ENCODE measurements around the gene CRHR2. TPM values are rescaled to one million over a fixed set of nuclear protein-coding genes. Genes with fewer than 3 reads are reported as not detected.

CRHR2 gene
- polyA plus RNA-seq, 1 donor from 2014 or later, result 0.15 TPM

DNA sequence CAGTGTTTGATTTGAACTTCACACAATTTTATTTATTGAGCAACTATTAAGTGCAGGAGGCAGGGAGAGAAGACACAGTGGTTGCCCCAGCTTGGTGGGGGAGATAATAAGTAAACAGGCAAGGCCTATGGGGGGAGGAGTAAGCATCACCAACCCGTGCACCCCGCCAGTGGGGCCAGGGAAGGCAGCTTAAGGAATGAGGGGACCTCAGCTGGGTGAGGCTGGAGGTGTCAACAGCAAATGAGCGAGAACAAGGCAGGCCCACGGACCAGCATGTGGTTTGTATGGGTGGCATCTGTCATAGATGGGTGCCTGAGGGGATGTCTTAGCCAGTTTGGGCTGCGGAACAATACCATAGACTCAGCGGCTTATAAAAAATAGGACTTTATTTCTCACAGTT lies 24.1 kb upstream of the CRHR2 start:
- Histone ChIP-seq H3K9ac (ENCODE audit: low read length) (no peak overlapping the region), H3K4me3 (ENCODE audit: low read length) (no peak overlapping the region), H2AFZ (ENCODE audit: low read depth, low read length) (no peak overlapping the region), H3K9me3 (ENCODE audit: low read length) (no peaks in the 10 kb centered on the region), H3F3A (ENCODE audit: insufficient read depth, low read length, poor library complexity, severe bottlenecking) (no peaks in the 10 kb centered on the region), H3K36me3 (ENCODE audit: insufficient read depth, low read length) (no peaks in the 10 kb centered on the region), H3K9me2 (ENCODE audit: insufficient read depth, low read length) (no peaks in the 10 kb centered on the region), H3K27me3 (ENCODE audit: insufficient read depth, low read depth, low read length) (no peaks in the 10 kb centered on the region), H3K4me2 (ENCODE audit: low read length) (no peak overlapping the region), H3K79me2 (replicated peaks; ENCODE audit: insufficient read depth, low read length) (no peaks in the 10 kb centered on the region), H4K20me1 (ENCODE audit: insufficient read depth) (no peaks in the 10 kb centered on the region), H3K27ac (ENCODE audit: low read length) (no peak overlapping the region)
- TF ChIP-seq RAD21 (conservative IDR thresholded peaks at IDR 0.05) (no peak), POLR2AphosphoS5 (IDR thresholded peaks at IDR 0.05) (no peak)
- TF ChIP-seq, protein P1, sequence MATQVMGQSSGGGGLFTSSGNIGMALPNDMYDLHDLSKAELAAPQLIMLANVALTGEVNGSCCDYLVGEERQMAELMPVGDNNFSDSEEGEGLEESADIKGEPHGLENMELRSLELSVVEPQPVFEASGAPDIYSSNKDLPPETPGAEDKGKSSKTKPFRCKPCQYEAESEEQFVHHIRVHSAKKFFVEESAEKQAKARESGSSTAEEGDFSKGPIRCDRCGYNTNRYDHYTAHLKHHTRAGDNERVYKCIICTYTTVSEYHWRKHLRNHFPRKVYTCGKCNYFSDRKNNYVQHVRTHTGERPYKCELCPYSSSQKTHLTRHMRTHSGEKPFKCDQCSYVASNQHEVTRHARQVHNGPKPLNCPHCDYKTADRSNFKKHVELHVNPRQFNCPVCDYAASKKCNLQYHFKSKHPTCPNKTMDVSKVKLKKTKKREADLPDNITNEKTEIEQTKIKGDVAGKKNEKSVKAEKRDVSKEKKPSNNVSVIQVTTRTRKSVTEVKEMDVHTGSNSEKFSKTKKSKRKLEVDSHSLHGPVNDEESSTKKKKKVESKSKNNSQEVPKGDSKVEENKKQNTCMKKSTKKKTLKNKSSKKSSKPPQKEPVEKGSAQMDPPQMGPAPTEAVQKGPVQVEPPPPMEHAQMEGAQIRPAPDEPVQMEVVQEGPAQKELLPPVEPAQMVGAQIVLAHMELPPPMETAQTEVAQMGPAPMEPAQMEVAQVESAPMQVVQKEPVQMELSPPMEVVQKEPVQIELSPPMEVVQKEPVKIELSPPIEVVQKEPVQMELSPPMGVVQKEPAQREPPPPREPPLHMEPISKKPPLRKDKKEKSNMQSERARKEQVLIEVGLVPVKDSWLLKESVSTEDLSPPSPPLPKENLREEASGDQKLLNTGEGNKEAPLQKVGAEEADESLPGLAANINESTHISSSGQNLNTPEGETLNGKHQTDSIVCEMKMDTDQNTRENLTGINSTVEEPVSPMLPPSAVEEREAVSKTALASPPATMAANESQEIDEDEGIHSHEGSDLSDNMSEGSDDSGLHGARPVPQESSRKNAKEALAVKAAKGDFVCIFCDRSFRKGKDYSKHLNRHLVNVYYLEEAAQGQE (IDR thresholded peaks at IDR 0.05; ENCODE audit: borderline replicate concordance), result no peak

DNA sequence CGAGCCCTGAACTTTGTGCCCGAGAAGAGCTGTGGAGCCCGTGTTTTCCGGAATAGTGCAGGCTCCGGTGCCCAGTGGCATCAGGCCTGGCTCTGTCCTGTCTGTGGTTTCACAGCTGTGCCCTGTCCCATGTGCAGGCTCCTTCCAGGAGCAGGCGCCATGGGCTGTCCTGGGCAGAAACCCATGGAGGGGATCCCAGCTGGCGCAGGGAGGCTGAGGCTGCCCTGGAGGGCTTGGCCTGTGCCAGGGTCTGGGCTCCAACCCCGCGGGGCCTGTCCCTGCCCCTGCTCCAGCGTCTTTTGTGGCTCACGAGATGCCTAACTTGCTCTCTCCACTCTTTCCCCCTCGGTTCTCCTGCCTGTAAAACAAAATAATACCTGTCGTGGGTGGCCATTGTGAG lies 23.3 kb upstream of the CRHR2 start:
- H3K9me3 ChIP-seq (ENCODE audit: low read length), result no peaks in the 10 kb centered on the region
- no peak overlapping the region for H2AFZ ChIP-seq (ENCODE audit: low read depth, low read length)
- no peaks in the 10 kb centered on the region for H4K20me1 ChIP-seq (ENCODE audit: insufficient read depth)
- H3K4me3 ChIP-seq (ENCODE audit: low read length), result no peak overlapping the region
- no peak overlapping the region for H3K27ac ChIP-seq (ENCODE audit: low read length)
- H3K9me2 ChIP-seq (ENCODE audit: insufficient read depth, low read length), result no peaks in the 10 kb centered on the region
- no peaks in the 10 kb centered on the region for H3K79me2 ChIP-seq (replicated peaks; ENCODE audit: insufficient read depth, low read length)
- no peaks in the 10 kb centered on the region for H3K36me3 ChIP-seq (ENCODE audit: insufficient read depth, low read length)
- H3K4me2 ChIP-seq (ENCODE audit: low read length), result no peak overlapping the region
- no peaks in the 10 kb centered on the region for H3K27me3 ChIP-seq (ENCODE audit: insufficient read depth, low read depth, low read length)
- H3K9ac ChIP-seq (ENCODE audit: low read length), result no peak overlapping the region
- TF ChIP-seq POLR2AphosphoS5 (IDR thresholded peaks at IDR 0.05), result no peak
- no peak for TF ChIP-seq RAD21 (conservative IDR thresholded peaks at IDR 0.05)
- TF ChIP-seq EP300 (conservative IDR thresholded peaks at IDR 0.05; ENCODE audit: poor library complexity, severe bottlenecking), result no peak
- no peak for TF ChIP-seq SMC3 (conservative IDR thresholded peaks at IDR 0.05; ENCODE audit: poor library complexity)
- TF ChIP-seq, protein P1 (IDR thresholded peaks at IDR 0.05; ENCODE audit: borderline replicate concordance), result no peak
- H3F3A ChIP-seq (ENCODE audit: insufficient read depth, low read length, poor library complexity, severe bottlenecking), result no peaks in the 10 kb centered on the region

DNA sequence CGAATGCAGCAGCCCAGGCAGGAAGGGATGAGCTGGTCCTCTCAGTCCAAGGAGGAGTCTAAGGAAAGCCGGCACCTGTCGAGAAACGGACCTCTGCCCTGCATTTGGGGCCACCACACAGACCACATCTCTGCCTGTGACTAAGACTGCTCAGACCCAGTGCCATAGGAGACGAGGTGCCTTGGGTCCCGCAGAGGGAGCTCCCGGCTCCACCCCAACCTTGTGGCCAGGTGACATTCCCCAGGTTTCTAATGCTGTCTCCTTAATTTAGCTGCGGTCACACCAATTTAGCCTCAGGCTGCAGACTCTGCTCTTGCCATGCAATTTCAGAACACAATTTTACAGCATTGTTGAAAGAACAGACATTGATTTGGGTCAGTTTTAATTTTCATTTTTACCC lies 22.8 kb upstream of the CRHR2 start:
- Histone ChIP-seq H3K4me2 (ENCODE audit: low read length) (no peak overlapping the region), H3K79me2 (replicated peaks; ENCODE audit: insufficient read depth, low read length) (no peaks in the 10 kb centered on the region), H3K9me3 (ENCODE audit: low read length) (no peaks in the 10 kb centered on the region), H3K27ac (ENCODE audit: low read length) (no peak overlapping the region), H2AFZ (ENCODE audit: low read depth, low read length) (no peak overlapping the region), H3K4me3 (ENCODE audit: low read length) (no peak overlapping the region), H3K9me2 (ENCODE audit: insufficient read depth, low read length) (no peaks in the 10 kb centered on the region), H3K9ac (ENCODE audit: low read length) (no peak overlapping the region), H3F3A (ENCODE audit: insufficient read depth, low read length, poor library complexity, severe bottlenecking) (no peaks in the 10 kb centered on the region), H4K20me1 (ENCODE audit: insufficient read depth) (no peaks in the 10 kb centered on the region), H3K36me3 (ENCODE audit: insufficient read depth, low read length) (no peaks in the 10 kb centered on the region), H3K27me3 (ENCODE audit: insufficient read depth, low read depth, low read length) (no peaks in the 10 kb centered on the region)
- TF ChIP-seq, protein P1 (IDR thresholded peaks at IDR 0.05; ENCODE audit: borderline replicate concordance), result no peak

Data from neural cell (in vitro differentiated cells).